H9 (cell line): ENCODE data around the gene KCNG2. TPM values are rescaled to one million over a fixed set of nuclear protein-coding genes. Genes with fewer than 3 reads are reported as not detected.

ENCODE experiments used
- DNase-seq: peaks from one replicate; pipeline ENCODE4 v3.0.0-alpha.2; 2017
- H2AFZ ChIP-seq: one replicate; pipeline ENCODE4 v1.6.1; 2013; ENCODE audit warnings: mild to moderate bottlenecking, low read length, control low read depth, moderate library complexity
- H2AK5ac ChIP-seq: 2 replicates; pipeline ENCODE4 v1.6.1; 2013; ENCODE audit warnings: low read length, control low read depth, mixed read lengths; ENCODE audit not compliant: insufficient read length
- H2BK120ac ChIP-seq: one replicate; pipeline ENCODE4 v1.6.1; 2013; ENCODE audit warnings: low read depth, mild to moderate bottlenecking, low read length, control low read depth, inconsistent platforms; ENCODE audit not compliant: poor library complexity, severe bottlenecking
- H2BK12ac ChIP-seq: 2 replicates; pipeline ENCODE4 v1.6.1; 2013; ENCODE audit warnings: low read length, control low read depth, mixed read lengths, low read depth; ENCODE audit not compliant: insufficient read length
- H2BK15ac ChIP-seq: 2 replicates; pipeline ENCODE4 v1.6.1; 2013; ENCODE audit warnings: low read depth, low read length, control low read depth
- H2BK20ac ChIP-seq: one replicate; pipeline ENCODE4 v1.6.1; 2013; ENCODE audit warnings: low read depth, mild to moderate bottlenecking, low read length, control low read depth, inconsistent platforms; ENCODE audit not compliant: poor library complexity, severe bottlenecking
- H2BK5ac ChIP-seq: 2 replicates; pipeline ENCODE4 v1.6.1; 2013; ENCODE audit warnings: low read length, control low read depth, mixed read lengths; ENCODE audit not compliant: insufficient read length
- H3K14ac ChIP-seq: 2 replicates; pipeline ENCODE4 v1.6.1; 2013; ENCODE audit warnings: low read length, control low read depth; ENCODE audit not compliant: insufficient read depth
- H3K18ac ChIP-seq: 2 replicates; pipeline ENCODE4 v1.6.1; 2013; ENCODE audit warnings: low read depth, mild to moderate bottlenecking, mixed read lengths, low read length, control low read depth; ENCODE audit not compliant: insufficient read length
- H3K23ac ChIP-seq: 2 replicates; pipeline ENCODE4 v1.6.1; 2013; ENCODE audit warnings: low read length, control low read depth, mixed read lengths, low read depth; ENCODE audit not compliant: insufficient read length
- H3K23me2 ChIP-seq: 2 replicates; pipeline ENCODE4 v1.6.1; 2013; ENCODE audit warnings: low read depth, mild to moderate bottlenecking, mixed read lengths, low read length, control low read depth; ENCODE audit not compliant: insufficient read length, poor library complexity, severe bottlenecking
- H3K27ac ChIP-seq: 2 replicates; pipeline ENCODE4 v1.5.1; 2013; ENCODE audit warnings: low read length, control low read depth, mixed read lengths, low read depth; ENCODE audit not compliant: insufficient read length
- H3K27me3 ChIP-seq: 2 replicates; pipeline ENCODE4 v1.6.1; 2013; ENCODE audit warnings: low read length, control low read depth, inconsistent platforms; ENCODE audit not compliant: insufficient read depth
- H3K4ac ChIP-seq: 2 replicates; pipeline ENCODE4 v1.6.1; 2013; ENCODE audit warnings: low read depth, mild to moderate bottlenecking, control low read depth, inconsistent platforms, low read length, moderate library complexity
- H3K4me1 ChIP-seq: 2 replicates; pipeline ENCODE4 v1.6.1; 2013; ENCODE audit warnings: low read length, control low read depth, inconsistent platforms; ENCODE audit not compliant: insufficient read depth
- H3K4me2 ChIP-seq: 2 replicates; pipeline ENCODE4 v1.6.1; 2013; ENCODE audit warnings: low read length, control low read depth, mixed read lengths; ENCODE audit not compliant: insufficient read length, insufficient read depth
- H3K56ac ChIP-seq: 2 replicates; pipeline ENCODE4 v1.6.1; 2013; ENCODE audit warnings: low read depth, mild to moderate bottlenecking, mixed read lengths, low read length, control low read depth; ENCODE audit not compliant: insufficient read length
- H3K79me1 ChIP-seq: 2 replicates; pipeline ENCODE4 v1.6.1; 2013; ENCODE audit warnings: low read depth, mild to moderate bottlenecking, moderate library complexity, low read length, control low read depth, inconsistent platforms; ENCODE audit not compliant: insufficient read depth, poor library complexity, severe bottlenecking
- H3K79me2 ChIP-seq: 2 replicates; pipeline ENCODE4 v1.6.1; 2013; ENCODE audit warnings: low read length, control low read depth, inconsistent platforms; ENCODE audit not compliant: insufficient read depth
- H3K9ac ChIP-seq: 2 replicates; pipeline ENCODE4 v1.6.1; 2013; ENCODE audit warnings: low read length, control low read depth, mixed read lengths; ENCODE audit not compliant: insufficient read length; ENCODE audit errors: extremely low read depth
- H3K9me3 ChIP-seq: one replicate; pipeline ENCODE4 v1.6.1; 2013; ENCODE audit warnings: low read depth, low read length, inconsistent platforms; ENCODE audit not compliant: control insufficient read depth
- H3T11ph ChIP-seq: one replicate; pipeline ENCODE4 v1.6.1; 2013; ENCODE audit warnings: mild to moderate bottlenecking, low read length, control low read depth, inconsistent platforms
- H4K20me1 ChIP-seq: one replicate; pipeline ENCODE4 v1.6.1; 2013; ENCODE audit not compliant: control insufficient read depth, insufficient read length, insufficient read depth
- H4K5ac ChIP-seq: 2 replicates; pipeline ENCODE4 v1.6.1; 2013; ENCODE audit warnings: low read depth, mild to moderate bottlenecking, mixed read lengths, low read length, control low read depth; ENCODE audit not compliant: insufficient read length
- H4K8ac ChIP-seq: replicated peaks from 2 replicates; pipeline ENCODE4 v1.6.1; 2013; ENCODE audit warnings: low read length, control low read depth, mixed read lengths, low read depth; ENCODE audit not compliant: insufficient read length
- H4K91ac ChIP-seq: 2 replicates; pipeline ENCODE4 v1.6.1; 2013; ENCODE audit warnings: low read depth, mild to moderate bottlenecking, moderate library complexity, mixed read lengths, low read length, control low read depth; ENCODE audit not compliant: insufficient read length
- H3K27ac Mint-ChIP-seq, 3 experiments: 2 replicates in 2 of 3; 3 replicates in 1 of 3; pipeline ENCODE4 v1.8.0; 2020 to 2021; ENCODE audit warnings: mixed read lengths in 3 of 3, mild to moderate bottlenecking in 1 of 3, moderate library complexity in 1 of 3
- H3K27me3 Mint-ChIP-seq: 2 replicates; pipeline ENCODE4 v1.8.0; 2021; ENCODE audit warnings: low read depth, mild to moderate bottlenecking, moderate library complexity, mixed read lengths
- H3K36me3 Mint-ChIP-seq, 3 experiments: 2 replicates in 2 of 3; 3 replicates in 1 of 3; pipeline ENCODE4 v1.8.0; 2020 to 2021; ENCODE audit warnings: low read depth in 3 of 3, mixed read lengths in 3 of 3; ENCODE audit not compliant: insufficient read depth in 1 of 3
- H3K4me1 Mint-ChIP-seq, 2 experiments: 2 replicates each; pipeline ENCODE4 v1.8.0; 2020; ENCODE audit warnings: mixed read lengths in 2 of 2
- H3K4me3 Mint-ChIP-seq, 2 experiments: 2 replicates in 1 of 2; 3 replicates in 1 of 2; pipeline ENCODE4 v1.8.0; 2020 to 2021; ENCODE audit warnings: mild to moderate bottlenecking in 2 of 2, mixed read lengths in 2 of 2, moderate library complexity in 1 of 2
- H3K9me3 Mint-ChIP-seq, 2 experiments: 2 replicates in 1 of 2; 3 replicates in 1 of 2; pipeline ENCODE4 v1.8.0; 2020; ENCODE audit warnings: mild to moderate bottlenecking in 2 of 2, mixed read lengths in 2 of 2, moderate library complexity in 1 of 2
- CTCF ChIP-seq: fragments of 200-600 bp; sonication (generic); conservative IDR thresholded peaks from 3 replicates; pipeline ENCODE4 v1.8.0; 2021; ENCODE audit warnings: antibody characterized with exemption, mild to moderate bottlenecking
- WGBS: extraction: QIAGEN DNeasy Blood & Tissue Kit; methylation state at CpG from one replicate; pipeline ENCODE4 v1.1.7; 2013; ENCODE audit warnings: missing lambda C conversion rate, low lambda C conversion rate, mixed read lengths; ENCODE audit not compliant: insufficient read length; ENCODE audit errors: extremely low coverage; 5-methylcytosine and 5-hydroxymethylcytosine counted together
- total RNA-seq: library from RNA; stranded (reverse); gene quantifications from 2 replicates; pipeline ENCODE4 v1.2.1, GENCODE V29; 2021

KCNG2 gene
- total RNA-seq, 1 experiment from 2014 or later = 0.15 TPM

GRCh38 chr18:79774111-79774510 is 23.6 kb upstream of the KCNG2 start:
- Histone ChIP-seq H2AFZ (no peak overlapping the region), H3K14ac (no peak overlapping the region; the same call in 1 of the 2 replicates), H3T11ph (no peak overlapping the region), H2BK20ac (no peak overlapping the region), H3K9ac (no peak overlapping the region), H3K56ac (no peak overlapping the region), H3K27ac (no peak overlapping the region), H2AK5ac (no peak overlapping the region), H3K27me3 (no peaks in the 10 kb centered on the region; the same call in 1 of the 2 replicates), H2BK12ac (no peak overlapping the region), H3K23me2 (no peaks in the 10 kb centered on the region), H2BK5ac (no peak overlapping the region), H4K8ac (no peak overlapping the region), H3K23ac (no peak overlapping the region), H2BK15ac (no peak overlapping the region), H4K5ac (no peak overlapping the region), H3K4me2 (no peak overlapping the region), H3K4ac (no peak overlapping the region), H2BK120ac (no peak overlapping the region), H3K18ac (no peak overlapping the region), H4K20me1 (no peaks in the 10 kb centered on the region), H3K79me2 (no peaks in the 10 kb centered on the region), H4K91ac (no peak overlapping the region), H3K9me3 (no peaks in the 10 kb centered on the region), H3K4me1 (no peaks in the 10 kb centered on the region), H3K79me1 (no peaks in the 10 kb centered on the region)
- Mint-ChIP-seq H3K9me3 (peaks cover 5 to 15% of the 10 kb centered on the region in 2 experiments; a peak in 4 of 5 replicates), H3K27me3 (peaks cover 26% of the 10 kb centered on the region), H3K4me1 (no peaks in the 10 kb centered on the region), H3K4me3 (no peak overlapping the region), H3K27ac (no peak overlapping the region), H3K36me3 (no peaks in the 10 kb centered on the region)
- DNase-seq = no peak
- no peak for TF ChIP-seq CTCF
- no CpG with 5 or more reads among the region's 18 CpGs for WGBS
